ENCODE data around the gene SRRD. TPM values are rescaled to one million over a fixed set of nuclear protein-coding genes. Genes with fewer than 3 reads are reported as not detected.

SRRD gene
- total RNA-seq, 2 experiments from 2014 or later = 24.8 to 26.3 TPM

GRCh38 chr22:26492220-26492619, 8.5 kb downstream of the SRRD start:
- ATAC-seq (no peak), DNase-seq (no peak)
- peak overlapping the region; percentile 46 for H3K27ac Mint-ChIP-seq
- no peaks in the 10 kb centered on the region for H3K9me3 Mint-ChIP-seq
- ChIA-PET POLR2A (interaction anchor here (0.9 to 2.3 kb wide), 2 partner anchors 10 to 61 kb away, joined by 3 to 14 read pairs; partner anchors contain the start of genes HPS4 and SRRD), CTCF (interaction anchor here (1.1 to 1.8 kb wide), 3 partner anchors 9 to 11 kb away, joined by 3 to 13 read pairs (median 3); no protein-coding TSS in a partner anchor)
- peaks cover 53% of the 10 kb centered on the region for H3K36me3 Mint-ChIP-seq (ENCODE audit: low read depth)
- H3K4me1 Mint-ChIP-seq (ENCODE audit: low read depth) = peaks cover 11% of the 10 kb centered on the region
- no peak for TF ChIP-seq CTCF (IDR thresholded peaks at IDR 0.05)
- H3K27me3 Mint-ChIP-seq = no peaks in the 10 kb centered on the region
- H3K4me3 Mint-ChIP-seq = no peak overlapping the region
- intact Hi-C loops (cut with micrococcal nuclease) = no loop called here

- DNase-seq = no peak
- Mint-ChIP-seq H3K27me3 (no peaks in the 10 kb centered on the region), H3K9me3 (no peaks in the 10 kb centered on the region), H3K36me3 (ENCODE audit: low read depth) (peaks cover 54% of the 10 kb centered on the region), H3K4me3 (no peak overlapping the region), H3K27ac (peak overlapping the region; percentile 82), H3K4me1 (ENCODE audit: low read depth) (peaks cover 11% of the 10 kb centered on the region)
- ChIA-PET CTCF (interaction anchor here (1.1 to 1.7 kb wide), 3 partner anchors 9 to 127 kb away, joined by 3 to 8 read pairs (median 4); no protein-coding TSS in a partner anchor), POLR2A (interaction anchor here (1.7 to 2.4 kb wide), 2 partner anchors 9 to 10 kb away, joined by 6 to 9 read pairs; no protein-coding TSS in a partner anchor)
- intact Hi-C loops (cut with micrococcal nuclease) = no loop called here
- no peak for ATAC-seq
- no peak for TF ChIP-seq CTCF (IDR thresholded peaks at IDR 0.05)
Observed at GRCh38 chr22:26494506-26494905, 10.8 kb downstream of the SRRD start.

- Mint-ChIP-seq H3K9me3 (no peaks in the 10 kb centered on the region), H3K27ac (no peak overlapping the region), H3K4me3 (no peak overlapping the region), H3K27me3 (no peaks in the 10 kb centered on the region), H3K4me1 (ENCODE audit: low read depth) (peaks cover 11% of the 10 kb centered on the region), H3K36me3 (ENCODE audit: low read depth) (peaks cover 54% of the 10 kb centered on the region)
- no peak for ATAC-seq
- TF ChIP-seq CTCF (IDR thresholded peaks at IDR 0.05) = no peak
- intact Hi-C loops (cut with micrococcal nuclease) = no loop called here
- ChIA-PET POLR2A (interaction anchor here (0.9 to 1.3 kb wide), 2 partner anchors 12 to 20 kb away, joined by 3 to 4 read pairs; no protein-coding TSS in a partner anchor), CTCF (no interaction called here)
- DNase-seq = no peak
Observed at GRCh38 chr22:26496456-26496855, 12.8 kb downstream of the SRRD start.

DNA sequence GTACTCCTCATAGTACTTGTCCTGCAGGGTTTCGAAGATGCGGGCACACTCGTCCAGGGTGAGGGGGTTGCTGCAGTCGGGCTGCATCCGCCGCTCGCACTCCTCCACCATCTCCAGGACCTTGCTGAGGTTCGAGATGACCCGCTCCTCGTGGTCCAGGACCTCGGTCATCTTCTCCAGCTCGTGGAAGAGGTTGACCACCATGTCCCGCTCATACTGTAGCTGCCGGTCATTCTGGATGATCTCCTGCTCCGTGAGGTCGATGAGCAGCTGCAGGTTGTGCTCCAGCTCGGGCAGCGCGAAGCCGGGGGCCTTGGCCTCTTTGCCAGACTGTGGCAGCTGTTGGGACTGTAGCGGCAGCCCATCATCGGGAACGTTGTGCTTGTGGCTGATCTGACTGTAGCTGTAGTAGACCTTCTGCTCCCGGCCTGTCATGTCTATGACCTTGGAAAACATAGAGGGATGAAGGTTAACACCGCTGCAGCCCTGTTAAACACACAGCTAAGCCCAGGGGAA, 15.6 kb downstream of the SRRD start:
- no peak for TF ChIP-seq CTCF (IDR thresholded peaks at IDR 0.05)
- Mint-ChIP-seq H3K4me1 (ENCODE audit: low read depth) (peaks cover 18% of the 10 kb centered on the region), H3K27me3 (no peaks in the 10 kb centered on the region), H3K9me3 (no peaks in the 10 kb centered on the region), H3K27ac (no peak overlapping the region), H3K4me3 (no peak overlapping the region), H3K36me3 (ENCODE audit: low read depth) (peaks cover 59% of the 10 kb centered on the region)
- POLR2A ChIA-PET = interaction anchor here (1.1 to 1.8 kb wide), 3 partner anchors 9 to 22 kb away, joined by 3 to 7 read pairs (median 3); no protein-coding TSS in a partner anchor
- no peak for DNase-seq
- intact Hi-C loops (cut with micrococcal nuclease) = no loop called here
- CTCF ChIA-PET = interaction anchor here (1.2 kb wide), 1 partner anchor 15 kb away, joined by 3 read pairs; the partner anchor contains the start of gene SRRD
- ATAC-seq = no peak

DNA sequence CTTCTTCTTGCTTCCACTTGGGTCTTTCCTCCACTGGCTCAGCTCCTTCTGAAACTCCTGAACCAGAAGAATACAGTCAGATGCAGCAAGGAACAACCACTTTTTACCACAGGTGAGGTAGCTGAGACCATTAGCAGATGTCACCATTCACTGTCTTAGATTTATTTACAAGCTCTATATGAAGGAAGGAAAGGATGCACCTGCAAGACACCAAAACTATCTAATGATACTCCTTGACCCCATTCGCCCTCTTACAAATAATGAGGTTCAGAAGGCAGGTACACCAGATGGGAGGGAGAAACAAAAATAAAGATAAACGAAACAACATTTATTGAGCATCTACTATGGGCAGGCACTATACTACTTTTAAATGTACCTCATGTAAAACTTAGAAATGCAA, 18.3 kb downstream of the SRRD start:
- POLR2A ChIA-PET = interaction anchor here (1.2 to 1.9 kb wide), 6 partner anchors 8 to 171 kb away, joined by 3 to 9 read pairs (median 4); partner anchors contain the start of genes HPS4 and SRRD
- H3K36me3 Mint-ChIP-seq (ENCODE audit: low read depth) = peaks cover 70% of the 10 kb centered on the region

More for the DNA sequence above, 18.3 kb downstream of the SRRD start:
- no peaks in the 10 kb centered on the region for H3K9me3 Mint-ChIP-seq
- no peak for TF ChIP-seq CTCF (IDR thresholded peaks at IDR 0.05)
- peaks cover 23% of the 10 kb centered on the region for H3K4me1 Mint-ChIP-seq (ENCODE audit: low read depth)
- intact Hi-C loops (cut with micrococcal nuclease) = loop anchor here (5.0 kb wide), 1 partner anchor 165 kb away; no protein-coding TSS in a partner anchor
- no peaks in the 10 kb centered on the region for H3K27me3 Mint-ChIP-seq
- no peak overlapping the region for H3K4me3 Mint-ChIP-seq
- H3K27ac Mint-ChIP-seq = no peak overlapping the region
- ATAC-seq = no peak
- CTCF ChIA-PET = interaction anchor here (0.9 to 4.7 kb wide), 12 partner anchors 10 to 171 kb away, joined by 3 to 49 read pairs (median 5); partner anchors contain the start of genes HPS4, MIAT, SRRD and TFIP11
- DNase-seq = no peak

Data from activated CD8-positive, alpha-beta T cell treated with anti-CD3 and anti-CD28 coated beads for 36 hours (primary cell).